HG03520 (cell line): ENCODE data around the gene TM6SF1.
A peak's percentile ranks its signal among the peaks of the same experiment; 100 is the strongest.
"Not testable (repeated sequence)": the region's sequence is repeated elsewhere in the genome, so short reads cannot be mapped to it uniquely, and the experiment has no call there.

Experiments used
- ATAC-seq: cut with Tn5 transposase; IDR thresholded peaks from one replicate; pipeline ENCODE4 v1.9.1; 2021; ENCODE audit warnings: mild to moderate bottlenecking, moderate library complexity; ENCODE audit not compliant: unreplicated experiment

The TM6SF1 gene

DNA sequence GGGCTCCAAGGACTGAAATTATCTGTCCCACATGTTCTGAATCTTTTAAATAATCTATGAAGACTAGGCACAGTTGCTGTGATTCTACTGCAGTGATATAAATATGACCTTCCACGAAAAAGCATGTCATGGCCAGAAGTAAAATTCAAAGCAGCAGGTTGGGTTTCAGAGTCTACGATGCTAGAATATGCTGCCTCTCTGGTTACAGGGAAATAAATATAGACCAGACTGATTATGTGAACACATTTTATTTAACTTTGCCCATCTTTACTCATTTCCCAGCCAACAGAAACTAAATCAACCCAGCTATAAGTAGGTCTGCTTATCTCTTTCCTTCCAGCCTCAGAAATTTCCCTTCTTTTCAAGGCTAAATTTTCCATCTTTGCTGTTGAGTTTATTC is 19.9 kb upstream of the TM6SF1 start:
- no peak for ATAC-seq

- no peak for ATAC-seq
Measured at GRCh38 chr15:83088876-83089275, 18.6 kb upstream of the TM6SF1 start.

- no peak for ATAC-seq
Measured at GRCh38 chr15:83090465-83090864, 17.0 kb upstream of the TM6SF1 start.

DNA sequence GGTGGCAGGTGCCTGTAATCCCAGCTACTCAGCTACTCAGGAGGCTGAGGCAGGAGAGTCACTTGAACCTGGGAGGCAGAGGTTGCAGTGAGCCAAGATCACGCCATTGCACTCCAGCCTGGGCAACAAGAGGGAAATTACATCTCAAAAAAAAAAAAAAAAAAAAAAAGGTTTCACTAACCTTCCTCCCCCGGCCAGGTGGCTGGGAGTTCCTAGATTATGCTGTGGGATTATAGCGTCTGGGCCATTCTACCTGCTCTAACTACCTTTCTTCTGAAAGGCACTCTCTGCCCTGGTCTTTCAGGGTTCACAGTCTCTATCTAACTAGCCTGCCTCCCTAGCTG is 15.5 kb upstream of the TM6SF1 start:
- ATAC-seq, result not testable (repeated sequence)

GRCh38 chr15:83092309-83092976 is 15.0 kb upstream of the TM6SF1 start:
- ATAC-seq, result peak; percentile 64

GRCh38 chr15:83094583-83094982 is 12.9 kb upstream of the TM6SF1 start:
- no peak for ATAC-seq

DNA sequence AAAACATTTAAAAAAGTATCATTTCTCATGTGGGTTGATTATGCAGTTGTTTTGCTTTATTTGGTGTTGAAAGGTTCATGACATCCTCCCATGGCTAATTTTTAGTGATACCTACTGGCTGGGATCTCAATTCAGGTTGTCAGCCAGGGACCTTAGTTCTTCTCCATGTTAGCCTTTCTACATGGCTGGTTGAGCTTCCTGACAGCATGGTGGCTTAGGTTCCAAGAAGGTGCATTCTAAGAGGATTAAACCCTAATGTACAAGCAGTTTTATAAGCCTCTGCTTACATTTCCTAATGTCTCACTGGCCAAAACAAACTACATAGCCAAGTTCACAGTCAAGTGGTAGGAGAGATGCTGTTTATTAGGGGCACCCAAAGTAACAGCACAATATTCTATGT is 9.4 kb upstream of the TM6SF1 start:
- ATAC-seq, result no peak

GRCh38 chr15:83099290-83099689 is 8.2 kb upstream of the TM6SF1 start:
- no peak for ATAC-seq

- no peak for ATAC-seq
Measured at GRCh38 chr15:83100097-83100646, 7.3 kb upstream of the TM6SF1 start.

DNA sequence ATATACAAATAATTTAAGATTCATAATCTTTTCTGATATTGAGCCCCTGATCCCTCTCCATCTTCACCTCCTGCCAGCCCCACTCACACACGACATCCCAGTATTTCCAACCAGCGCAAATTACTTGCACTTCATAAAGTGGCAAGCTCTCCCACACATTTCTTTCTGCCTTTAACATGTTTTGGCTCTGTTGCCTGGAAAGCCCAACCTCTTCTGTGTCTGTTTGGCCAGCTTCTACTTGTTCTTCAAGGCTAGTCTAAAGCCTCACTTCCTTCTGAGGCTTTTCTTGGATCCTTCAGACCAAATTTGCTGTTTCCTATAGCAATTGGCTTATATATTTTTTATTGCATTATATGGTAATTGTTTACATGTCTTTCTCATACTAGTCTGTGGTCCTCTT is 5.1 kb upstream of the TM6SF1 start:
- ATAC-seq, result no peak

- no peak for ATAC-seq
Measured at GRCh38 chr15:83104141-83104540, 3.3 kb upstream of the TM6SF1 start.

GRCh38 chr15:83105440-83105839 is 2.0 kb upstream of the TM6SF1 start:
- no peak for ATAC-seq

GRCh38 chr15:83107841-83108181 is 366 bp downstream of the TM6SF1 start:
- no peak for ATAC-seq

GRCh38 chr15:83108266-83109219 is 1.1 kb downstream of the TM6SF1 start:
- ATAC-seq, result peak; percentile 61

DNA sequence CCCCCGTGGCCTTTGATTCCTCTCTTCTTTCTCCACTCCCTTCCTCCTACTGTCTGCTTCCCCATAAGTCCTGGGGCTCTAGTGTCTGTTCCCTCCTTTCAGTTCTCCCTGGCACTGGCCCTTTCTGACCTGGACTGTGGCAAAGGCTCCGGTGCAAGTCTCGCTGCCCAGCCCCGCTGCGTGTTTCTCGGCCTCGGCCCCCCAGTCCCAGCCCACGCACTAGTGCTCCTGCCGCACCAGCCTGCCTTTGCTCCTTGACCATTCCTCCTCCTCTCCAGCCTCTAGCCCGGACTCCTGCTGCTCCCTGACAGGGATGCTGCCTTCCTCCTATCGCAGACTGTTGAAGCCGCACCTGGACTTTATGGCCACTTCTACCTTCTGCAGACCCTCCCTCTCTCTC is 2.1 kb downstream of the TM6SF1 start:
- no peak for ATAC-seq

- ATAC-seq, result no peak
Measured at GRCh38 chr15:83110381-83110780, 2.9 kb downstream of the TM6SF1 start.

DNA sequence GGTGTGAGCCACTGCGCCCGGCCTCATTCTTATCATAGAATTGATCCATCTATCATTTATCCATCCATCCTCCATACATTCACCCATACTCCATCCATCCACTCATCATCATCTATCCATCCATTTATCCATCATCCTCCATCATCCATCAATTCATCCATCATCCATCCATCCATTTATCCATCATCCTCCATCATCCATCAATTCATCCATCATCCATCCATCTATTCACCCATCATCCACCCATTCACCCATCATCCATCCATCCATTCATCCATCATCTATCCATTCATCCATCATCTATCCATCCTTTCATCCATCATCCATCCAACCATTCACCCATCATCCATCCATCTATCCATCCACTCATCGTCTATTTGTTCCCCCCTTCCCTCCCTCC is 3.7 kb downstream of the TM6SF1 start:
- no peak for ATAC-seq

GRCh38 chr15:83112233-83112955 is 4.9 kb downstream of the TM6SF1 start:
- ATAC-seq, result no peak

GRCh38 chr15:83112956-83113299 is 5.5 kb downstream of the TM6SF1 start:
- ATAC-seq, result no peak

- ATAC-seq, result no peak
Measured at GRCh38 chr15:83113881-83114674, 6.6 kb downstream of the TM6SF1 start.

DNA sequence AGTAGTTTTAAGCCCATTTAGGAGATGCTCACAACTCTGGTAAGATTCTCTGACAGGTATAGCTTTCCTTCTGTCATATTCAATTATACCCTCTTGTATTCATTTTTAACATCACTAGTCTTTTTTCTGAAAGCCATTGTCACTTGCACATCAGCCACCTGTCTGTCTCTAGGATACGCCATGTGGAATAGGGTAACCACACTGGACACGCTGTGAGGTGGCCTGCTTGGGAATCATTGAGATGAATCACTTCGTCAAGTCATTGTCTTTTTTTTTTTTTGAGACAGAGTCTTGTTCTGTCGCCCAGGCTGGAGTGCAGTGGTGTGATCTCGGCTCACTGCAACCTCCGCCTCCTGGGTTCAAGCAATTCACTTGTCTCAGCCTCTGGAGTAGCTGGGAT is 7.4 kb downstream of the TM6SF1 start:
- no peak for ATAC-seq
